K562 (cell line): Measurements from ENCODE around the gene OR9A2. TPM values are rescaled to one million over a fixed set of nuclear protein-coding genes. Genes with fewer than 3 reads are reported as not detected.
A peak's percentile ranks its signal among the peaks of the same experiment; 100 is the strongest.

Experiments
- ATAC-seq: fragments of 200-7000 bp; cut with Tn5 transposase; 3 replicates; pipeline ENCODE4 v1.9.1; 2020; ENCODE audit warnings: moderate library complexity
- BruUV-seq: library from RNA; stranded (reverse); fragments of 400-500 nt; replicated peaks from 2 replicates; lab custom pipeline; 2021; lab: Mats Ljungman, UMichigan
- CTCF ChIA-PET: fragments of 300-600 bp; formaldehyde crosslinking; extraction: SDS; loops from one replicate; lab custom pipeline; 2021; ENCODE audit warnings: low intra/inter-chr PET ratio; lab: Yijun Ruan, JAX
- POLR2A ChIA-PET: fragments of 300-600, 350-650 bp; sonication (Branson Sonifier 250); formaldehyde crosslinking; extraction: SDS; loops from one replicate; lab custom pipeline; 2021; ENCODE audit warnings: antibody characterized with exemption, inconsistent platforms; lab: Yijun Ruan, JAX
- DNase-seq, 4 experiments: peaks; one replicate each; pipeline versions ENCODE4 v3.0.0 to v3.0.0-alpha.2; 2011 to 2018; ENCODE audit warnings: low spot score in 3 of 4, mixed read lengths in 3 of 4; ENCODE audit errors: extremely low read depth in 1 of 4
- FAIRE-seq: peaks from 2 replicates; lab custom pipeline; 2011; peaks lifted over from hg19 to GRCh38; lab: Jason Lieb, UNC
- H2AFZ ChIP-seq: 2 replicates; pipeline ENCODE4 v1.6.0; 2011; ENCODE audit warnings: low read depth, low read length, control low read depth, inconsistent platforms
- H3K27ac ChIP-seq: fragments of 200-600 bp; 3 replicates; pipeline ENCODE4 v1.8.0; 2011; ENCODE audit warnings: low read depth, mild to moderate bottlenecking, control low read depth, inconsistent platforms, low read length, moderate library complexity, mixed read lengths; ENCODE audit errors: extremely low read depth
- H3K27me3 ChIP-seq, 2 experiments: fragments of 300-600 bp in 1 of 2; 2 replicates in 1 of 2; 3 replicates in 1 of 2; pipeline versions ENCODE4 v1.6.0 to v1.8.0; 2011; ENCODE audit warnings: inconsistent platforms in 2 of 2, low read length in 2 of 2, mild to moderate bottlenecking in 1 of 2, mixed read lengths in 1 of 2, moderate library complexity in 1 of 2; ENCODE audit not compliant: control insufficient read depth in 2 of 2, insufficient read depth in 2 of 2
- H3K36me3 ChIP-seq: fragments of 300-600 bp; 3 replicates; pipeline ENCODE4 v1.8.0; 2011; ENCODE audit warnings: mild to moderate bottlenecking, low read length, inconsistent platforms; ENCODE audit not compliant: control insufficient read depth, insufficient read depth
- H3K4me1 ChIP-seq, 2 experiments: fragments of 200-600 bp in 1 of 2; replicated peaks in 1 of 2; 2 replicates in 1 of 2; 3 replicates in 1 of 2; pipeline versions ENCODE4 v1.5.1 to v1.8.0; 2011; ENCODE audit warnings: inconsistent platforms in 2 of 2, low read length in 2 of 2, mild to moderate bottlenecking in 1 of 2, mixed read lengths in 1 of 2, moderate library complexity in 1 of 2; ENCODE audit not compliant: control insufficient read depth in 2 of 2, insufficient read depth in 2 of 2
- H3K4me2 ChIP-seq: 2 replicates; pipeline ENCODE4 v1.6.1; 2011; ENCODE audit warnings: low read length, control low read depth, inconsistent platforms, mixed read lengths; ENCODE audit not compliant: insufficient read depth
- H3K4me3 ChIP-seq: fragments of 200-600 bp; sonication (generic), shearing (Covaris generic); 2 replicates; pipeline ENCODE4 v1.5.1; 2016; ENCODE audit warnings: control low read depth, inconsistent platforms
- H3K79me2 ChIP-seq: fragments of 200-600 bp; 3 replicates; pipeline ENCODE4 v1.8.0; 2011; ENCODE audit warnings: low read length, inconsistent platforms; ENCODE audit not compliant: control insufficient read depth, insufficient read depth
- H3K9ac ChIP-seq, 2 experiments: 2 replicates each; pipeline versions ENCODE4 v1.6.0 to v1.6.1; 2011; ENCODE audit warnings: low read depth in 2 of 2, low read length in 2 of 2, control low read depth in 1 of 2, inconsistent platforms in 1 of 2, mild to moderate bottlenecking in 1 of 2, mixed read lengths in 1 of 2; ENCODE audit not compliant: insufficient read depth in 1 of 2
- H3K9me1 ChIP-seq: one replicate; pipeline ENCODE4 v1.6.0; 2011; ENCODE audit warnings: inconsistent platforms, mild to moderate bottlenecking, low read length, moderate library complexity; ENCODE audit not compliant: control insufficient read depth, insufficient read depth
- H3K9me3 ChIP-seq: replicated peaks from 2 replicates; pipeline ENCODE4 v1.5.1; 2011; ENCODE audit warnings: low read depth, low read length, inconsistent platforms; ENCODE audit not compliant: control insufficient read depth, insufficient read depth
- H4K20me1 ChIP-seq: replicated peaks from 2 replicates; pipeline ENCODE4 v1.6.1; 2011; ENCODE audit warnings: low read length, inconsistent platforms, mixed read lengths; ENCODE audit not compliant: control insufficient read depth, insufficient read depth
- CEBPG ChIP-seq, 3 experiments: fragments of 200-800 bp in 1 of 3; sonication (Bioruptor generic) in 1 of 3; sonication (generic) in 1 of 3; formaldehyde crosslinking in 1 of 3; IDR thresholded peaks in 2 of 3; conservative IDR thresholded peaks in 1 of 3; 2 replicates each; pipeline versions ENCODE4 v1.6.1 to v1.8.0; 2016 to 2022; ENCODE audit warnings: missing compliant biosample characterization in 2 of 3, missing genetic modification characterization in 2 of 3, mild to moderate bottlenecking in 1 of 3, missing genetic modification reagents in 1 of 3
- CTCF ChIP-seq, 3 experiments: IDR thresholded peaks in 2 of 3; conservative IDR thresholded peaks in 1 of 3; 2 replicates each; pipeline ENCODE4 v1.5.1; 2011 to 2012; ENCODE audit warnings: low read length in 3 of 3, mild to moderate bottlenecking in 3 of 3, control low read depth in 2 of 3, improper control_type of control experiment in 1 of 3, inconsistent platforms in 1 of 3, low read depth in 1 of 3, mixed read lengths in 1 of 3, moderate library complexity in 1 of 3; ENCODE audit not compliant: insufficient read depth in 2 of 3
- ELK1 ChIP-seq: sonication (generic); formaldehyde crosslinking; IDR thresholded peaks from 2 replicates; pipeline ENCODE4 v1.8.1; 2022; ENCODE audit warnings: missing genetic modification reagents
- EP400 ChIP-seq: fragments of 450-650 bp; IDR thresholded peaks from 2 replicates; pipeline ENCODE4 v1.6.1; 2017; ENCODE audit warnings: antibody characterized with exemption, mild to moderate bottlenecking, moderate library complexity
- FOXJ2 ChIP-seq: fragments of 200-800 bp; sonication (Bioruptor generic); IDR thresholded peaks from 2 replicates; pipeline ENCODE4 v1.6.1; 2016; ENCODE audit warnings: missing genetic modification characterization, missing compliant biosample characterization
- NFIC ChIP-seq: fragments of 450-650 bp; IDR thresholded peaks from 2 replicates; pipeline ENCODE4 v1.6.1; 2017; ENCODE audit warnings: mild to moderate bottlenecking, inconsistent platforms
- NRF1 ChIP-seq, 2 experiments: fragments of 450-650 bp; IDR thresholded peaks in 1 of 2; conservative IDR thresholded peaks in 1 of 2; 2 replicates each; pipeline ENCODE4 v1.6.1; 2014; ENCODE audit warnings: mild to moderate bottlenecking in 2 of 2
- PPARD ChIP-seq: fragments of 250-450 bp; sonication (Bioruptor Pico); IDR thresholded peaks from 2 replicates; pipeline ENCODE4 v1.8.0; 2022; ENCODE audit warnings: inconsistent platforms, mild to moderate bottlenecking, moderate library complexity
- RAD21 ChIP-seq, 2 experiments: fragments of 250-450 bp in 1 of 2; fragments of 450-650 bp in 1 of 2; sonication (Bioruptor Pico) in 1 of 2; formaldehyde crosslinking in 1 of 2; IDR thresholded peaks in 1 of 2; conservative IDR thresholded peaks in 1 of 2; 2 replicates each; pipeline versions ENCODE4 v1.4.0 to v1.8.0; 2020 to 2022; ENCODE audit warnings: mild to moderate bottlenecking in 2 of 2, moderate library complexity in 1 of 2
- RAD51 ChIP-seq: fragments of 450-650 bp; IDR thresholded peaks from 2 replicates; pipeline ENCODE4 v1.7.1; 2016; ENCODE audit warnings: low read depth, mild to moderate bottlenecking, borderline replicate concordance
- RB1 ChIP-seq: fragments of 450-650 bp; IDR thresholded peaks from 2 replicates; pipeline ENCODE4 v1.6.1; 2017; ENCODE audit warnings: low read depth, mild to moderate bottlenecking
- SMC3 ChIP-seq: conservative IDR thresholded peaks from 2 replicates; pipeline ENCODE4 v1.6.1; 2011; ENCODE audit warnings: low read depth, low read length, improper control_type of control experiment; ENCODE audit not compliant: insufficient read depth
- USF1 ChIP-seq: sonication (generic); formaldehyde crosslinking; IDR thresholded peaks from 2 replicates; pipeline ENCODE4 v1.9.0; 2022; ENCODE audit warnings: mild to moderate bottlenecking, missing genetic modification reagents
- ZNF143 ChIP-seq: sonication (generic); formaldehyde crosslinking; IDR thresholded peaks from 2 replicates; pipeline ENCODE4 v1.9.0; 2022; ENCODE audit warnings: mild to moderate bottlenecking, missing genetic modification reagents
- ZNF3 ChIP-seq: fragments of 250-450 bp; sonication (Bioruptor Pico); IDR thresholded peaks from 2 replicates; pipeline ENCODE4 v1.5.0; 2021; ENCODE audit warnings: mild to moderate bottlenecking, moderate library complexity
- WGBS: fragments of 100-300 bp; shearing (Covaris generic); methylation state at CpG from one replicate; pipeline ENCODE4 v1.1.6; 2016; ENCODE audit warnings: low coverage, mixed read lengths; ENCODE audit not compliant: insufficient coverage; ENCODE audit errors: missing lambda C conversion rate; 5-methylcytosine and 5-hydroxymethylcytosine counted together
- in situ Hi-C: fragments of 300-500 bp; cut with MboI; formaldehyde crosslinking; loops from 4 replicates; pipeline ENCODE4 v1.15.0; 2018; ENCODE audit warnings: inconsistent platforms, mixed read lengths
- intact Hi-C: fragments of 100-400 bp; cut with micrococcal nuclease; formaldehyde crosslinking; loops from 2 replicates; pipeline ENCODE4 v1.14.2; 2022
- polyA plus RNA-seq, 8 experiments: library from polyadenylated mRNA; depleted of rRNA in 4 of 8; stranded (reverse) in 5 of 8; unstranded in 3 of 8; fragments of >200 nt; fragmentation: Nextera tagmentation in 2 of 8; fragmentation: Illumina TruSeq in 1 of 8; extraction: Ambion mirVana in 2 of 8; extraction: Trizol in 1 of 8; gene quantifications; 2 replicates each; pipeline versions ENCODE4 v1.2.1 to v1.2.3, GENCODE V29; 2011 to 2014; ENCODE audit warnings: inconsistent platforms in 1 of 8, missing spikeins in 1 of 8
- total RNA-seq, 7 experiments: library from RNA; depleted of rRNA in 6 of 7; stranded (reverse); fragments of >200 nt in 6 of 7; fragmentation: Illumina TruSeq in 2 of 7; extraction: Trizol in 2 of 7; gene quantifications; 2 replicates each; pipeline versions ENCODE4 v1.2.1 to v1.2.3, GENCODE V29; 2011 to 2021; ENCODE audit warnings: low replicate concordance in 1 of 7

OR9A2 gene
- total and polyA plus RNA-seq, 9 of the 15 experiments (the other 6 are each of a cell fraction or from before 2014, with no cell fraction given), result not detected

- in situ Hi-C loops, result no loop called here
- BruUV-seq, result no TSS peak
- no peaks in the 10 kb centered on the region for H3K79me2 ChIP-seq
- H3K9ac ChIP-seq, result no peak overlapping the region
- intact Hi-C loops, result no loop called here
- no peaks in the 10 kb centered on the region for H3K9me3 ChIP-seq
- ChIA-PET POLR2A (interaction anchor here (0.6 to 0.8 kb wide), 2 partner anchors 9 to 457 kb away, joined by 3 read pairs; no protein-coding TSS in a partner anchor), CTCF (no interaction called here)
- ATAC-seq (peak; percentile 93), DNase-seq (peak in 2 of 4 experiments; percentile 13 to 50), FAIRE-seq (peak; percentile 23)
- peaks cover 2 to 12% of the 10 kb centered on the region in 2 experiments; a peak in 4 of 5 replicates for H3K27me3 ChIP-seq
- H3K9me1 ChIP-seq, result no peaks in the 10 kb centered on the region
- no peaks in the 10 kb centered on the region for H3K36me3 ChIP-seq
- H3K27ac ChIP-seq, result no peak overlapping the region
- H3K4me2 ChIP-seq, result no peak overlapping the region
- WGBS, result 0% methylated on average over 1 of the region's 1 CpG
- no peak overlapping the region for H2AFZ ChIP-seq
- no peaks in the 10 kb centered on the region for H3K4me1 ChIP-seq
- H4K20me1 ChIP-seq, result no peaks in the 10 kb centered on the region
- H3K4me3 ChIP-seq, result no peak overlapping the region
- no peak for TF ChIP-seq NFIC
- no peak for TF ChIP-seq RAD51
- no peak for TF ChIP-seq PPARD (CRISPR knock-in tag)
- no peak for TF ChIP-seq ZNF3 (CRISPR knock-in tag)
- 0 out of 2 replicates have a peak, but pooled peaks have one; percentile 44 for TF ChIP-seq ZNF143 (CRISPR knock-in tag)
- 0 out of 2 replicates have a peak, but pooled peaks have one; percentile 12 for TF ChIP-seq CEBPG (CRISPR knock-in tag; IDR thresholded peaks at IDR 0.05)
- no peak for TF ChIP-seq CEBPG (tag; conservative IDR thresholded peaks at IDR 0.05 in 1 of 2, IDR thresholded peaks at IDR 0.05 in 1 of 2)
- no peak for TF ChIP-seq EP400
- 0 out of 2 replicates have a peak, but pooled peaks have one; percentile 38 for TF ChIP-seq USF1
- TF ChIP-seq RB1, result 0 out of 2 replicates have a peak, but pooled peaks have one; percentile 15
- peak; percentile 54 to 55 (median 54); a peak in 5 of 6 replicates for TF ChIP-seq CTCF (IDR thresholded peaks at IDR 0.05 in 2 of 3, conservative IDR thresholded peaks at IDR 0.05 in 1 of 3; ENCODE audit: insufficient read depth in 2 of 3, low read depth in 1 of 3, low read length in 3 of 3)
- no peak for TF ChIP-seq FOXJ2 (tag)
- TF ChIP-seq NRF1 (conservative IDR thresholded peaks at IDR 0.05 in 1 of 2, IDR thresholded peaks at IDR 0.05 in 1 of 2), result no peak
- peak; percentile 28 to 54; a peak in 3 of 4 replicates for TF ChIP-seq RAD21 (CRISPR knock-in tag; conservative IDR thresholded peaks at IDR 0.05 in 1 of 2, IDR thresholded peaks at IDR 0.05 in 1 of 2)
- 0 out of 2 replicates have a peak, but pooled peaks have one; percentile 32 for TF ChIP-seq SMC3
- TF ChIP-seq ELK1, result no peak
Measured at GRCh38 chr7:142983825-142984224, 43.1 kb downstream of the OR9A2 start.
